Testis (tissue), 3 donors: ENCODE results near the gene CREG1. TPM values are rescaled to one million over a fixed set of nuclear protein-coding genes. Genes with fewer than 3 reads are reported as not detected.

Experiments used
- DNase-seq: peaks from one replicate; pipeline ENCODE4 v3.0.0-alpha.2; 2019
- H3K27ac ChIP-seq, 2 donors: fragments of 200-600 bp; sonication (generic); one replicate each; pipeline ENCODE4 v1.5.1; 2019
- H3K27me3 ChIP-seq: fragments of 200-600 bp; sonication (generic); one replicate; pipeline ENCODE4 v1.5.1; 2019
- H3K36me3 ChIP-seq: fragments of 200-600 bp; sonication (generic); one replicate; pipeline ENCODE4 v1.5.1; 2017; ENCODE audit warnings: low read depth; ENCODE audit errors: missing control alignments
- H3K4me1 ChIP-seq: fragments of 200-600 bp; sonication (generic); one replicate; pipeline ENCODE4 v1.5.1; 2019
- H3K4me3 ChIP-seq, 2 donors: fragments of 200-600 bp; sonication (generic); one replicate each; pipeline ENCODE4 v1.5.1; 2017 to 2019
- H3K9me3 ChIP-seq: fragments of 200-600 bp; sonication (generic); one replicate; pipeline ENCODE4 v1.5.1; 2017
- CTCF ChIP-seq, 3 experiments: fragments of 450-650 bp in 2 of 3; fragments of 200-600 bp in 1 of 3; sonication (generic) in 1 of 3; IDR thresholded peaks; one replicate each; pipeline ENCODE4 v1.5.1; 2016 to 2019; ENCODE audit warnings: antibody characterized with exemption in 3 of 3, mild to moderate bottlenecking in 2 of 3, moderate library complexity in 1 of 3
- POLR2A ChIP-seq: fragments of 450-650 bp; IDR thresholded peaks from one replicate; pipeline ENCODE4 v1.6.1; 2017; ENCODE audit warnings: antibody characterized with exemption, mild to moderate bottlenecking, moderate library complexity
- WGBS, 2 donors: methylation state at CpG; one replicate each; pipeline ENCODE4 v1.1.5; 2018; 5-methylcytosine and 5-hydroxymethylcytosine counted together
- intact Hi-C: fragments of 100-400 bp; cut with DNase I; formaldehyde crosslinking; loops from one replicate; pipeline ENCODE4 v1.15.1; 2023; ENCODE audit warnings: low total_unique reads
- polyA plus RNA-seq: library from polyadenylated mRNA; stranded (reverse); fragments of 350-450 nt; fragmentation: Illumina TruSeq; extraction: RNeasy Lipid Tissue Mini Kit (QIAGEN cat#74804); gene quantifications from one replicate; pipeline ENCODE4 v1.2.3, GENCODE V29; 2014; ENCODE audit warnings: low read depth, low replicate concordance; ENCODE audit not compliant: insufficient read depth
- total RNA-seq, 2 donors: library from RNA; depleted of rRNA; stranded (reverse); fragments of >200 nt; gene quantifications; one replicate each; pipeline ENCODE4 v1.2.3, GENCODE V29; 2016

Gene CREG1
- total and polyA plus RNA-seq, 3 donors from 2014 or later, result 82.4 to 215 (median 181) TPM

GRCh38 chr1:167502192-167502551 is 51.4 kb downstream of the CREG1 start:
- Histone ChIP-seq H3K27ac (no peak overlapping the region), H3K4me1 (no peaks in the 10 kb centered on the region), H3K36me3 (no peaks in the 10 kb centered on the region), H3K4me3 (no peak overlapping the region), H3K27me3 (no peaks in the 10 kb centered on the region), H3K9me3 (no peaks in the 10 kb centered on the region)
- intact Hi-C loops, result no loop called here
- no peak for DNase-seq
- WGBS, 2 donors, result 72 to 87% methylated on average over 5 of the region's 5 CpGs
- TF ChIP-seq POLR2A (no peak), CTCF (IDR thresholded peaks at IDR 0.05) (no peak)

- DNase-seq, result no peak
- Histone ChIP-seq H3K27me3 (no peaks in the 10 kb centered on the region), H3K36me3 (no peaks in the 10 kb centered on the region), H3K9me3 (no peaks in the 10 kb centered on the region), H3K4me3 (no peak overlapping the region), H3K4me1 (no peaks in the 10 kb centered on the region), H3K27ac (no peak overlapping the region)
- 55 to 70% methylated on average over 9 to 10 of the region's 10 CpGs for WGBS, 2 donors
- TF ChIP-seq POLR2A (no peak), CTCF (IDR thresholded peaks at IDR 0.05) (no peak)
- intact Hi-C loops, result no loop called here
Measured at GRCh38 chr1:167501515-167502191, 51.9 kb downstream of the CREG1 start.

GRCh38 chr1:167500283-167500860 is 53.2 kb downstream of the CREG1 start:
- DNase-seq, result no peak
- TF ChIP-seq POLR2A (no peak), CTCF (IDR thresholded peaks at IDR 0.05) (no peak)
- Histone ChIP-seq H3K4me1 (no peaks in the 10 kb centered on the region), H3K27ac (no peak overlapping the region), H3K27me3 (no peaks in the 10 kb centered on the region), H3K4me3 (no peak overlapping the region), H3K9me3 (no peaks in the 10 kb centered on the region), H3K36me3 (no peaks in the 10 kb centered on the region)
- intact Hi-C loops, result no loop called here
- WGBS, 2 donors, result 91 to 94% methylated on average over 4 of the region's 4 CpGs

GRCh38 chr1:167499664-167500101 is 53.9 kb downstream of the CREG1 start:
- Histone ChIP-seq H3K27ac (no peak overlapping the region), H3K4me3 (no peak overlapping the region), H3K9me3 (no peaks in the 10 kb centered on the region), H3K36me3 (no peaks in the 10 kb centered on the region), H3K27me3 (no peaks in the 10 kb centered on the region), H3K4me1 (no peaks in the 10 kb centered on the region)
- DNase-seq, result no peak
- intact Hi-C loops, result no loop called here
- TF ChIP-seq POLR2A, result no peak
- TF ChIP-seq CTCF (IDR thresholded peaks at IDR 0.05), result no peak
- 80 to 94% methylated on average over 3 of the region's 3 CpGs for WGBS, 2 donors

- H3K27me3 ChIP-seq, result no peaks in the 10 kb centered on the region
- TF ChIP-seq CTCF (IDR thresholded peaks at IDR 0.05) (no peak), POLR2A (no peak)
- no peak overlapping the region for H3K27ac ChIP-seq
- no peak overlapping the region for H3K4me3 ChIP-seq
- H3K9me3 ChIP-seq, result no peaks in the 10 kb centered on the region
- H3K36me3 ChIP-seq, result no peaks in the 10 kb centered on the region
- H3K4me1 ChIP-seq, result no peaks in the 10 kb centered on the region
- no peak for DNase-seq
- intact Hi-C loops, result no loop called here
- 76 to 83% methylated on average over 4 of the region's 4 CpGs for WGBS, 2 donors
Measured at GRCh38 chr1:167499106-167499505, 54.5 kb downstream of the CREG1 start.
